GM21390 (cell line): ENCODE results near the gene BCAS1.

Source experiments
- ATAC-seq: cut with Tn5 transposase; IDR thresholded peaks from one replicate; pipeline ENCODE4 v1.9.1; 2021; ENCODE audit not compliant: unreplicated experiment

Gene BCAS1

GRCh38 chr20:53970232-53970631 lies 100.2 kb downstream of the BCAS1 start:
- no peak for ATAC-seq

- no peak for ATAC-seq
Measured at GRCh38 chr20:53967527-53967926, 102.9 kb downstream of the BCAS1 start.

- ATAC-seq = no peak
Measured at GRCh38 chr20:53966774-53967398, 103.5 kb downstream of the BCAS1 start.

- ATAC-seq = no peak
Measured at GRCh38 chr20:53964501-53965253, 105.7 kb downstream of the BCAS1 start.

- ATAC-seq = no peak
Measured at GRCh38 chr20:53964067-53964466, 106.3 kb downstream of the BCAS1 start.

- ATAC-seq = no peak
Measured at GRCh38 chr20:53963635-53964034, 106.8 kb downstream of the BCAS1 start.

- no peak for ATAC-seq
Measured at GRCh38 chr20:53962388-53962787, 108.0 kb downstream of the BCAS1 start.

GRCh38 chr20:53961527-53961926 lies 108.9 kb downstream of the BCAS1 start:
- no peak for ATAC-seq

GRCh38 chr20:53960579-53961272 lies 109.7 kb downstream of the BCAS1 start:
- ATAC-seq = no peak

- no peak for ATAC-seq
Measured at GRCh38 chr20:53959911-53960578, 110.3 kb downstream of the BCAS1 start.

GRCh38 chr20:53958260-53958659 lies 112.1 kb downstream of the BCAS1 start:
- ATAC-seq = no peak

- no peak for ATAC-seq
Measured at GRCh38 chr20:53957451-53958172, 112.8 kb downstream of the BCAS1 start.

GRCh38 chr20:53956013-53956715 lies 114.2 kb downstream of the BCAS1 start:
- no peak for ATAC-seq

GRCh38 chr20:53954723-53955658 lies 115.4 kb downstream of the BCAS1 start:
- no peak for ATAC-seq

- ATAC-seq = no peak
Measured at GRCh38 chr20:53952528-53953096, 117.8 kb downstream of the BCAS1 start.

GRCh38 chr20:53950578-53950977 lies 119.8 kb downstream of the BCAS1 start:
- no peak for ATAC-seq

- ATAC-seq = no peak
Measured at GRCh38 chr20:53950031-53950430, 120.4 kb downstream of the BCAS1 start.

- peak; percentile 90 for ATAC-seq
Measured at GRCh38 chr20:53949319-53949839, 121.0 kb downstream of the BCAS1 start.
